IMR-90 (cell line): ENCODE data around the gene LRTM1. TPM values are rescaled to one million over a fixed set of nuclear protein-coding genes. Genes with fewer than 3 reads are reported as not detected.

Source experiments
- ATAC-seq: fragments of 200-7000 bp; cut with Tn5 transposase; 2 replicates; pipeline ENCODE4 v1.9.1; 2020; ENCODE audit warnings: low read depth, mild to moderate bottlenecking, moderate library complexity
- BruUV-seq: library from RNA; stranded (reverse); fragments of 400-500 nt; replicated peaks from 2 replicates; lab custom pipeline; 2021; lab: Mats Ljungman, UMichigan
- CTCF ChIA-PET: fragments of 300-600 bp; formaldehyde crosslinking; extraction: SDS; loops from one replicate; lab custom pipeline; 2021; ENCODE audit warnings: antibody characterized with exemption; lab: Yijun Ruan, JAX
- POLR2A ChIA-PET: fragments of 300-600 bp; sonication (Branson Sonifier 250); formaldehyde crosslinking; loops from one replicate; lab custom pipeline; 2022; ENCODE audit warnings: antibody characterized with exemption; ENCODE audit not compliant: unreplicated experiment; lab: Charles Lee
- DNase-seq: peaks from one replicate; pipeline ENCODE4 v3.0.0; 2013
- H2AFZ ChIP-seq: replicated peaks from 2 replicates; pipeline ENCODE3; 2013; ENCODE audit warnings: low read length, mild to moderate bottlenecking; ENCODE audit not compliant: poor library complexity
- H2AK5ac ChIP-seq: 2 replicates; pipeline ENCODE4 v1.6.1; 2013; ENCODE audit warnings: low read depth, low read length, inconsistent platforms
- H2AK9ac ChIP-seq: replicated peaks from 2 replicates; pipeline ENCODE3; 2013; ENCODE audit warnings: mild to moderate bottlenecking, low read depth, low read length, moderate library complexity; ENCODE audit not compliant: poor library complexity
- H2BK120ac ChIP-seq: 2 replicates; pipeline ENCODE4 v1.6.1; 2013; ENCODE audit warnings: low read depth, low read length, inconsistent platforms
- H2BK15ac ChIP-seq: 3 replicates; pipeline ENCODE4 v1.6.1; 2013; ENCODE audit warnings: low read depth, low read length, inconsistent platforms
- H2BK20ac ChIP-seq: 2 replicates; pipeline ENCODE4 v1.6.1; 2013; ENCODE audit warnings: low read depth, mild to moderate bottlenecking, inconsistent platforms, low read length, moderate library complexity
- H2BK5ac ChIP-seq: 2 replicates; pipeline ENCODE4 v1.6.1; 2013; ENCODE audit warnings: mild to moderate bottlenecking, low read depth, low read length, inconsistent platforms; ENCODE audit not compliant: poor library complexity, severe bottlenecking
- H3K14ac ChIP-seq: replicated peaks from 2 replicates; pipeline ENCODE4 v1.6.1; 2013; ENCODE audit warnings: low read depth, low read length, inconsistent platforms
- H3K18ac ChIP-seq: 2 replicates; pipeline ENCODE4 v1.6.1; 2013; ENCODE audit warnings: low read depth, low read length, control low read depth
- H3K23ac ChIP-seq: 2 replicates; pipeline ENCODE4 v1.6.1; 2013; ENCODE audit warnings: low read depth, low read length, inconsistent platforms
- H3K27ac ChIP-seq: 2 replicates; pipeline ENCODE4 v1.5.1; 2013; ENCODE audit warnings: mild to moderate bottlenecking, control low read depth, low read length; ENCODE audit not compliant: insufficient read depth
- H3K27me3 ChIP-seq: 2 replicates; pipeline ENCODE4 v1.6.1; 2013; ENCODE audit warnings: low read length; ENCODE audit not compliant: control insufficient read depth, insufficient read depth
- H3K36me3 ChIP-seq: 2 replicates; pipeline ENCODE4 v1.6.1; 2013; ENCODE audit warnings: low read length, mixed read lengths; ENCODE audit not compliant: control insufficient read depth, insufficient read depth
- H3K4ac ChIP-seq: 2 replicates; pipeline ENCODE4 v1.6.1; 2013; ENCODE audit warnings: low read depth, low read length, inconsistent platforms
- H3K4me1 ChIP-seq: 2 replicates; pipeline ENCODE4 v1.6.1; 2013; ENCODE audit warnings: low read length, mixed read lengths; ENCODE audit not compliant: control insufficient read depth, insufficient read depth
- H3K4me2 ChIP-seq: 2 replicates; pipeline ENCODE4 v1.6.1; 2013; ENCODE audit warnings: low read depth, mild to moderate bottlenecking, control low read depth, low read length, moderate library complexity
- H3K4me3 ChIP-seq: 2 replicates; pipeline ENCODE4 v1.5.1; 2013; ENCODE audit warnings: low read depth, mild to moderate bottlenecking, control low read depth, low read length, moderate library complexity; ENCODE audit not compliant: insufficient read depth
- H3K56ac ChIP-seq: 2 replicates; pipeline ENCODE4 v1.6.1; 2013; ENCODE audit warnings: low read length, inconsistent platforms; ENCODE audit not compliant: insufficient read depth; ENCODE audit errors: extremely low read depth
- H3K79me1 ChIP-seq, 2 experiments: 2 replicates each; pipeline ENCODE4 v1.6.1; 2013; ENCODE audit warnings: low read length in 2 of 2, inconsistent platforms in 1 of 2, low read depth in 1 of 2
- H3K9ac ChIP-seq: 2 replicates; pipeline ENCODE4 v1.6.1; 2013; ENCODE audit warnings: low read depth, low read length, control low read depth
- H3K9me1 ChIP-seq: 2 replicates; pipeline ENCODE4 v1.6.1; 2013; ENCODE audit warnings: low read length, inconsistent platforms; ENCODE audit not compliant: insufficient read depth
- H3K9me3 ChIP-seq: 2 replicates; pipeline ENCODE4 v1.6.1; 2013; ENCODE audit warnings: low read length; ENCODE audit not compliant: control insufficient read depth, insufficient read depth
- H4K20me1 ChIP-seq: 2 replicates; pipeline ENCODE4 v1.6.1; 2013; ENCODE audit warnings: low read length, inconsistent platforms; ENCODE audit not compliant: insufficient read depth
- H4K5ac ChIP-seq: 2 replicates; pipeline ENCODE4 v1.6.1; 2013; ENCODE audit warnings: mild to moderate bottlenecking, low read depth, low read length, control low read depth
- H4K8ac ChIP-seq, 2 experiments: 2 replicates each; pipeline ENCODE4 v1.6.1; 2013; ENCODE audit warnings: low read depth in 2 of 2, low read length in 2 of 2, control low read depth in 1 of 2, inconsistent platforms in 1 of 2
- H4K91ac ChIP-seq: 2 replicates; pipeline ENCODE4 v1.6.1; 2013; ENCODE audit warnings: low read depth, low read length, inconsistent platforms; ENCODE audit not compliant: insufficient read depth
- BHLHE40 ChIP-seq: fragments of 150-350 bp; IDR thresholded peaks from 2 replicates; pipeline ENCODE4 v1.6.1; 2016; ENCODE audit warnings: mild to moderate bottlenecking, low read depth, low read length
- CEBPB ChIP-seq: IDR thresholded peaks from 2 replicates; pipeline ENCODE4 v1.6.1; 2012; ENCODE audit warnings: low read depth, low read length, improper control_type of control experiment
- CHD1 ChIP-seq: IDR thresholded peaks from 2 replicates; pipeline ENCODE4 v1.6.1; 2012; ENCODE audit warnings: low read depth, low read length, improper control_type of control experiment
- CTCF ChIP-seq: conservative IDR thresholded peaks from 2 replicates; pipeline ENCODE4 v1.5.1; 2012; ENCODE audit warnings: mild to moderate bottlenecking, low read depth, low read length, improper control_type of control experiment
- ELK1 ChIP-seq: fragments of 150-350 bp; IDR thresholded peaks from 2 replicates; pipeline ENCODE4 v1.6.1; 2016; ENCODE audit warnings: low read depth, mild to moderate bottlenecking, low read length, moderate library complexity, borderline replicate concordance
- FOS ChIP-seq: fragments of 150-350 bp; IDR thresholded peaks from 2 replicates; pipeline ENCODE4 v1.6.1; 2016; ENCODE audit warnings: low read depth, low read length
- MAFK ChIP-seq: IDR thresholded peaks from 2 replicates; pipeline ENCODE4 v1.6.1; 2012; ENCODE audit warnings: low read depth, low read length, improper control_type of control experiment
- MAZ ChIP-seq: IDR thresholded peaks from 2 replicates; pipeline ENCODE4 v1.6.1; 2012; ENCODE audit warnings: low read depth, mild to moderate bottlenecking, low read length, improper control_type of control experiment, moderate library complexity, borderline replicate concordance
- MXI1 ChIP-seq: IDR thresholded peaks from 2 replicates; pipeline ENCODE4 v1.6.1; 2012; ENCODE audit warnings: low read depth, mild to moderate bottlenecking, low read length, moderate library complexity, borderline replicate concordance
- NFE2L2 ChIP-seq: fragments of 150-350 bp; IDR thresholded peaks from 2 replicates; pipeline ENCODE4 v1.6.1; 2016; ENCODE audit warnings: low read depth, mild to moderate bottlenecking, low read length
- POLR2A ChIP-seq: IDR thresholded peaks from 2 replicates; pipeline ENCODE4 v1.6.1; 2012; ENCODE audit warnings: mild to moderate bottlenecking, low read depth, low read length
- RAD21 ChIP-seq: IDR thresholded peaks from 2 replicates; pipeline ENCODE4 v1.6.1; 2012; ENCODE audit warnings: low read length, improper control_type of control experiment
- RCOR1 ChIP-seq: IDR thresholded peaks from 2 replicates; pipeline ENCODE4 v1.6.1; 2012; ENCODE audit warnings: mild to moderate bottlenecking, low read length, improper control_type of control experiment; ENCODE audit not compliant: insufficient replicate concordance
- RFX5 ChIP-seq: IDR thresholded peaks from 2 replicates; pipeline ENCODE4 v1.8.0; 2012; ENCODE audit warnings: low read depth, mild to moderate bottlenecking, low read length, moderate library complexity
- SMC3 ChIP-seq: fragments of 150-350 bp; IDR thresholded peaks from 2 replicates; pipeline ENCODE4 v1.6.1; 2016; ENCODE audit warnings: low read depth, mild to moderate bottlenecking, antibody characterized with exemption, low read length, moderate library complexity
- USF2 ChIP-seq: fragments of 150-350 bp; IDR thresholded peaks from 2 replicates; pipeline ENCODE4 v1.6.1; 2017; ENCODE audit warnings: mild to moderate bottlenecking, antibody characterized with exemption, low read length, low read depth
- WGBS, 2 experiments: methylation state at CpG; one replicate each; pipeline versions ENCODE4 v1.1.5 to v1.1.7; 2013; ENCODE audit warnings: missing lambda C conversion rate in 2 of 2; ENCODE audit not compliant: insufficient read length in 1 of 2; ENCODE audit errors: extremely low coverage in 2 of 2; 5-methylcytosine and 5-hydroxymethylcytosine counted together
- dilution Hi-C: fragments of 300-500 bp; cut with HindIII; formaldehyde crosslinking; loops from one replicate; pipeline ENCODE4 v1.14.3; 2018; ENCODE audit warnings: low sequenced_read_pairs; ENCODE audit not compliant: unreplicated experiment
- in situ Hi-C: fragments of 300-500 bp; cut with MboI; formaldehyde crosslinking; loops from 3 replicates; pipeline ENCODE4 v1.14.3; 2019; ENCODE audit warnings: low sequenced_read_pairs, inconsistent platforms, mixed read lengths
- intact Hi-C: fragments of 100-400 bp; cut with micrococcal nuclease; formaldehyde crosslinking; loops from 2 replicates; pipeline ENCODE4 v1.10.0; 2022
- polyA plus RNA-seq, 3 experiments: library from polyadenylated mRNA; depleted of rRNA; stranded (reverse); fragments of >200 nt; gene quantifications; 2 replicates each; pipeline ENCODE4 v1.2.3, GENCODE V29; 2012; ENCODE audit warnings: low replicate concordance in 1 of 3
- total RNA-seq: library from RNA; depleted of rRNA; stranded (reverse); fragments of >200 nt; gene quantifications from 2 replicates; pipeline ENCODE4 v1.2.3, GENCODE V29; 2012

LRTM1 gene
- total and polyA plus RNA-seq, 2 of the 4 experiments (the other 2 are of a cell fraction) = not detected

GRCh38 chr3:54964081-54964480 is 36.2 kb upstream of the LRTM1 start:
- peak overlapping the region; percentile 28; the same call in 1 of the 2 replicates for H4K91ac ChIP-seq
- no peaks in the 10 kb centered on the region; a peak in 1 of 4 replicates for H3K79me1 ChIP-seq
- H3K9me1 ChIP-seq = peaks cover 22% of the 10 kb centered on the region
- H2AFZ ChIP-seq = no peak overlapping the region
- DNase-seq = no peak
- H3K4me3 ChIP-seq = no peak overlapping the region
- ChIA-PET CTCF (no interaction called here), POLR2A (no interaction called here)
- H2AK9ac ChIP-seq = no peak overlapping the region
- no peaks in the 10 kb centered on the region for H4K20me1 ChIP-seq
- peak overlapping the region; percentile 40; the same call in 1 of the 3 replicates for H2BK15ac ChIP-seq
- H3K14ac ChIP-seq = no peak overlapping the region
- H2AK5ac ChIP-seq = peak overlapping the region; percentile 53; the same call in 1 of the 2 replicates
- dilution Hi-C loops = no loop called here
- peak overlapping the region; percentile 38; the same call in 1 of the 2 replicates for H2BK20ac ChIP-seq
- H3K56ac ChIP-seq = no peak overlapping the region
- WGBS, 2 experiments = no CpG with 5 or more reads among the region's 3 CpGs
- H3K27me3 ChIP-seq = no peaks in the 10 kb centered on the region
- no TSS peak for BruUV-seq
- H3K18ac ChIP-seq = peak overlapping the region; percentile 63; the same call in 1 of the 2 replicates
- no peaks in the 10 kb centered on the region for H3K9me3 ChIP-seq
- peak overlapping the region; percentile 27; the same call in 1 of the 2 replicates for H4K5ac ChIP-seq
- no peak overlapping the region for H3K4ac ChIP-seq
- no peak overlapping the region for H3K9ac ChIP-seq
- no peak overlapping the region for H2BK5ac ChIP-seq
- H3K36me3 ChIP-seq = no peaks in the 10 kb centered on the region
- peaks cover 21% of the 10 kb centered on the region for H3K4me1 ChIP-seq
- H3K4me2 ChIP-seq = no peak overlapping the region
- in situ Hi-C loops = no loop called here
- intact Hi-C loops = no loop called here
- H4K8ac ChIP-seq = peak overlapping the region in 1 of 2 experiments; percentile 11; a peak in 1 of 4 replicates
- H3K23ac ChIP-seq = no peak overlapping the region
- TF ChIP-seq ELK1 (no peak), SMC3 (no peak), FOS (no peak), CEBPB (no peak), POLR2A (no peak), MAFK (no peak), CHD1 (no peak), RAD21 (no peak), MXI1 (no peak), MAZ (no peak), USF2 (no peak), CTCF (no peak), NFE2L2 (no peak), BHLHE40 (no peak), RCOR1 (no peak), RFX5 (no peak)
- H2BK120ac ChIP-seq = peak overlapping the region; percentile 45; the same call in 1 of the 2 replicates
- H3K27ac ChIP-seq = no peak overlapping the region
- ATAC-seq = no peak
